HCT116 (cell line): Measurements from ENCODE around the gene RASA2.

Source experiments
- CTCF ChIP-seq, 3 experiments: fragments of 200-600 bp in 1 of 3; sonication (generic) in 1 of 3; IDR thresholded peaks in 2 of 3; conservative IDR thresholded peaks in 1 of 3; 2 replicates each; pipeline ENCODE4 v1.5.1; 2012 to 2017; ENCODE audit warnings: low read depth in 2 of 3, low read length in 2 of 3, antibody characterized with exemption in 1 of 3, borderline replicate concordance in 1 of 3, control low read depth in 1 of 3, mild to moderate bottlenecking in 1 of 3, mixed read lengths in 1 of 3, mixed run types in 1 of 3, moderate library complexity in 1 of 3; ENCODE audit not compliant: insufficient read depth in 1 of 3
- EGR1 ChIP-seq: IDR thresholded peaks from 2 replicates; pipeline ENCODE4 v1.6.1; 2012; ENCODE audit warnings: low read depth
- EZH2phosphoT487 ChIP-seq: fragments of 200-600 bp; IDR thresholded peaks from 2 replicates; pipeline ENCODE4 v1.6.1; 2018; ENCODE audit warnings: antibody characterized with exemption, borderline replicate concordance
- MAX ChIP-seq: IDR thresholded peaks from 2 replicates; pipeline ENCODE4 v1.6.1; 2012
- POLR2A ChIP-seq: IDR thresholded peaks from 2 replicates; pipeline ENCODE4 v1.7.0; 2011; ENCODE audit warnings: borderline replicate concordance; ENCODE audit not compliant: insufficient read depth, insufficient read length; ENCODE audit errors: extremely low read depth
- POLR2AphosphoS5 ChIP-seq: IDR thresholded peaks from 2 replicates; pipeline ENCODE4 v1.6.1; 2011; ENCODE audit warnings: mild to moderate bottlenecking, low read depth, low read length, moderate library complexity
- REST ChIP-seq: IDR thresholded peaks from 2 replicates; pipeline ENCODE4 v1.6.1; 2012; ENCODE audit warnings: low read depth
- ZFX ChIP-seq: fragments of 450-650 bp; IDR thresholded peaks from 2 replicates; pipeline ENCODE4 v1.6.1; 2017

GRCh38 chr3:141439589-141439988 is 47.2 kb upstream of the RASA2 start:
- TF ChIP-seq CTCF (IDR thresholded peaks at IDR 0.05 in 2 of 3, conservative IDR thresholded peaks at IDR 0.05 in 1 of 3; ENCODE audit: borderline replicate concordance in 1 of 3, insufficient read depth in 1 of 3, low read depth in 2 of 3, low read length in 2 of 3) (no peak), EZH2phosphoT487 (no peak), ZFX (no peak), REST (no peak), MAX (no peak), POLR2AphosphoS5 (no peak), EGR1 (no peak), POLR2A (no peak)
